ENCODE results near the gene SSBP3. TPM values are rescaled to one million over a fixed set of nuclear protein-coding genes. Genes with fewer than 3 reads are reported as not detected.

The SSBP3 gene
- total RNA-seq, 4 donors from 2014 or later, result 19.0 to 35.2 (median 33.4) TPM

DNA sequence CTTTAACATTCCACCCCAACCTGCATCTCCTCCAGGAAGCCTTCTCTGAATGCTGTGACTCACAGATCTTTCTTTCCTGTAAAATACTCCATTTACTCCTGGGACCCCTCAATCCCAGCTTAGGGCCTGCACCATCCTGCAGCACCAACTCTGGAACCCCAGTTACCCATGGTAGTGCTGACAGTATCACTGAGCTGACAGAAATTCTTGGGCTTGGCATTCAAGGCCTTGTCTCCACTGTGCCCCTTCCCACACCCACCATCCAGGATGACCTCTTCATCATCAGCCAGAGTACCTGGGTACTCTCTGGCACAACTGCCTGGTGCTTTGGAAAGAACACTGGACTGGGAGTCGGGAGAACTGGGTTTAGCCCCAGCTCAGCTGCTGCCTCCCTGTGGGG is 214.7 kb downstream of the SSBP3 start:
- Histone ChIP-seq H3K4me1 (no peaks in the 10 kb centered on the region), H3K36me3 (peaks cover 0 to 24% (median 0%) of the 10 kb centered on the region in 3 donors)
- no peak for TF ChIP-seq CTCF (IDR thresholded peaks at IDR 0.05)
- TF ChIP-seq POLR2A (IDR thresholded peaks at IDR 0.05), result no peak

DNA sequence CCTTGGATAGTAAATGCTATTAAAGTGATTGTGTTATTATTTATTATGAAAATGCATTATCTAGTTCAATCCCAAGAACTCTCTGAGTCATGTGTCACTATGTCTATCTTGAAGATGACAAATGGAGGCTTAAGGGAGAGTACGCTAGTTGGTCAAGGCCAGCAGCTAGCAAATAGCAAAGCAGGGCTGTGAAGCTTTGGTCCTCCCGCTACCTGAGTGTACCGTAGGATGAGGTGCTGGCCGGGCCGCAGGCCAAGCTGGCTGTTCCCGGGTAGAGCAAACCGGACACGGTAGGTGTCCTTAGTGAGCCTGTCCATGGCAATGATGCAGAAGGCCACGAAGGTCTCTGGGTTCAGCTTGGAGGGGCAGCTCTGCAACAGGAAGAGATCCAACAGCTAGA is 215.7 kb downstream of the SSBP3 start:
- DNase-seq, result no peak
- no peaks in the 10 kb centered on the region for H3K27me3 ChIP-seq
- H3K36me3 ChIP-seq, result peaks cover 0 to 23% (median 0%) of the 10 kb centered on the region in 3 donors
- TF ChIP-seq CTCF (IDR thresholded peaks at IDR 0.05), result no peak
- H3K4me3 ChIP-seq, result no peak overlapping the region
- no peaks in the 10 kb centered on the region for H3K4me1 ChIP-seq
- no peaks in the 10 kb centered on the region for H3K9me3 ChIP-seq
- H3K27ac ChIP-seq, result no peak overlapping the region

More for the DNA sequence above, 214.7 kb downstream of the SSBP3 start:
- DNase-seq, result no peak
- Histone ChIP-seq H3K27me3 (no peaks in the 10 kb centered on the region), H3K27ac (no peak overlapping the region), H3K9me3 (no peaks in the 10 kb centered on the region), H3K4me3 (no peak overlapping the region)

DNA sequence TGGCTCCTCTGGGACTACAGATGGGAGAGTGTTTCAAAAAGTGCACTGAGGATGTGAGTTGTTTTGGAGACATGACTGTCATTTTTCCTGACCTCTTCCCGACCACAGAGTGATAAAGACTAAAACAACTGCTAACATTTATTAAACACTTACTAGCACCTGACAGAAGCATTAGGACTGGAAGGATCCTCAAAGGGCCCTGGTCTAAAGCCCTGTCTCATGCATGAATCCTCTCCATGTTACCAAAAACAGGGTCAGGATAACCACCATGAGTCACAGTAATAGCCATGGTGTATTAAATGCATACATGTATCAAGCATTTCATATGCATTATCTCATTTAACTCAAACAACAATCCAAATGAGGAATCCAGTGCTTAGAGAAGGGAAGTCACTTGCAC is 217.9 kb downstream of the SSBP3 start:
- H3K4me3 ChIP-seq, result no peak overlapping the region
- no peak for DNase-seq
- peaks cover 0 to 18% (median 0%) of the 10 kb centered on the region in 3 donors for H3K36me3 ChIP-seq
- H3K9me3 ChIP-seq, result no peaks in the 10 kb centered on the region
- no peak overlapping the region for H3K27ac ChIP-seq
- H3K4me1 ChIP-seq, result no peaks in the 10 kb centered on the region
- no peaks in the 10 kb centered on the region for H3K27me3 ChIP-seq
- TF ChIP-seq CTCF (IDR thresholded peaks at IDR 0.05), result no peak
- no peak for TF ChIP-seq POLR2A (IDR thresholded peaks at IDR 0.05)

- no peak for DNase-seq
- Histone ChIP-seq H3K27ac (no peak overlapping the region), H3K36me3 (peaks cover 0 to 5% (median 0%) of the 10 kb centered on the region in 3 donors), H3K4me3 (no peak overlapping the region), H3K27me3 (no peaks in the 10 kb centered on the region), H3K4me1 (no peaks in the 10 kb centered on the region), H3K9me3 (no peaks in the 10 kb centered on the region)
- TF ChIP-seq POLR2A (IDR thresholded peaks at IDR 0.05), result no peak
- no peak for TF ChIP-seq CTCF (IDR thresholded peaks at IDR 0.05)
Measured at GRCh38 chr1:54186056-54186455, 220.1 kb downstream of the SSBP3 start.

DNA sequence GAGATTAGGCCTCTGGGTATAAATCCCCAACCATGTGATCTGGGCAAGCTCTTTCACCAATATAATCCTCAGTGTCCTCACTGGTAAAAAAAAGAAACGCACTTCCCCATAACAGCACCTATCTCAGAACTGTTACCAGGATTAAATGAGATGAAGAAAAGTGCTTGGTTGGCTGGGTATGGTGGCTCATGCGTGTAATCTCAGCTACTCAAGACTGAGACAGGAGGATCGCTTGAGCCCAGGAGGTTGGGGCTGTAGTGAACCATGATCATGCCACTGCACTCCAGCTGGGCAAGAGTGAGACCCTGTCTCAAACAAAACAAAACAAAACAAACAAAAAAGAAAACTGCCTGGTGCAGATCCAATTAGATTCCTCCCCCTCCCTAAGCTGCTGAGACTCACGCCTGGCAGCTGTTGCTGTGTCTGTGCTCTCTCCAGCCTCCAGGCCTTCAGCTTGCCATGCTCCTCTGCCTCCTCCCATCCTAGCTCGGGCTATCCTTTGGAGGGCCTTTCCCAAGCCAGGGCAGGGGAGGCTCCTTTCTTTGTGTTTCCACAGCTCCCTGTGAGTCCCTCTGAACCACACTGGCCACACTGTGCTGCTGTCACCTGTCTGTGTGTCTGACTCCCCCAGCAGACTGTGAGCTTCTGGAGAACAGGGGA is 225.4 kb downstream of the SSBP3 start:
- H3K27ac ChIP-seq, result no peak overlapping the region
- no peak overlapping the region for H3K4me3 ChIP-seq
- DNase-seq, result no peak
- H3K4me1 ChIP-seq, result no peaks in the 10 kb centered on the region
- TF ChIP-seq POLR2A (IDR thresholded peaks at IDR 0.05), result no peak
- no peak for TF ChIP-seq CTCF (IDR thresholded peaks at IDR 0.05)
- H3K36me3 ChIP-seq, result no peaks in the 10 kb centered on the region
- H3K9me3 ChIP-seq, result no peaks in the 10 kb centered on the region
- H3K27me3 ChIP-seq, result no peaks in the 10 kb centered on the region
